Stimulated activated effector memory CD8-positive, alpha-beta T cell treated with anti-CD3 and anti-CD28 coated beads, Interleukin-12 subunit alpha, Interleukin-12 subunit beta, amount 100 ng/mL, for 72 hours (primary cell): Measurements from ENCODE around the gene PSEN1.
"Not testable (repeated sequence)": the region's sequence is repeated elsewhere in the genome, so short reads cannot be mapped to it uniquely, and the experiment has no call there.

Source experiments
- ATAC-seq: fragments of 150-1000 bp; cut with Tn5 transposase; 2 replicates; pipeline ENCODE4 v1.10.0; 2021
- DNase-seq, 2 donors: peaks; one replicate each; pipeline ENCODE4 v3.0.0; 2021 to 2022; ENCODE audit warnings: low spot score in 2 of 2
- H3K27ac Mint-ChIP-seq: one replicate; pipeline ENCODE4 v1.8.0; 2022; ENCODE audit warnings: mild to moderate bottlenecking, mixed read lengths
- H3K36me3 Mint-ChIP-seq: one replicate; pipeline ENCODE4 v1.8.0; 2022; ENCODE audit warnings: mild to moderate bottlenecking, mixed read lengths
- H3K4me1 Mint-ChIP-seq: one replicate; pipeline ENCODE4 v1.8.0; 2022; ENCODE audit warnings: mixed read lengths
- H3K4me3 Mint-ChIP-seq: one replicate; pipeline ENCODE4 v1.8.0; 2022; ENCODE audit warnings: mild to moderate bottlenecking, mixed read lengths
- H3K9me3 Mint-ChIP-seq: one replicate; pipeline ENCODE4 v1.8.0; 2022; ENCODE audit warnings: mixed read lengths

The PSEN1 gene

DNA sequence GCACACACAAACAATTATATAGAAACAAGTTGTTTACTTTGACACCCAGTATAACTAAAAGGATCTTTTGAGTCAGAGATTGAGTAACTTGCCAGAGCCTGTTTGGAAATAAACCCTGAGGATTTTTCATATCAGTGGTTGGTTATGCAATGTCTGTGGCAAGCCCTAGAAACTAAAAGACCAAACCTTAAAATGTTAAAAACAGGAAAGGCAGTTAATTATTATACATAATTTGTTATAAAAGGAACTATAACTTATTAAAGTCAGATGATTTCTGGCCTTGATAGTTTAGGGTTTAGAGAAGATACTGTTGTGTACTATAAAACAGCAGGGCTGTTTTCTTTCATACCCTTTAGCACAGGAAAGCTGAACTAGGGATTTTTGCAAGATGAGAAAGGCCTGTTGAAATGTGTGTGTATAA, 44.1 kb downstream of the PSEN1 start:
- peaks cover 66% of the 10 kb centered on the region for H3K36me3 Mint-ChIP-seq
- no peak for ATAC-seq
- H3K4me1 Mint-ChIP-seq = no peaks in the 10 kb centered on the region
- H3K4me3 Mint-ChIP-seq = no peak overlapping the region
- DNase-seq = no peak
- H3K9me3 Mint-ChIP-seq = no peaks in the 10 kb centered on the region
- H3K27ac Mint-ChIP-seq = no peak overlapping the region

DNA sequence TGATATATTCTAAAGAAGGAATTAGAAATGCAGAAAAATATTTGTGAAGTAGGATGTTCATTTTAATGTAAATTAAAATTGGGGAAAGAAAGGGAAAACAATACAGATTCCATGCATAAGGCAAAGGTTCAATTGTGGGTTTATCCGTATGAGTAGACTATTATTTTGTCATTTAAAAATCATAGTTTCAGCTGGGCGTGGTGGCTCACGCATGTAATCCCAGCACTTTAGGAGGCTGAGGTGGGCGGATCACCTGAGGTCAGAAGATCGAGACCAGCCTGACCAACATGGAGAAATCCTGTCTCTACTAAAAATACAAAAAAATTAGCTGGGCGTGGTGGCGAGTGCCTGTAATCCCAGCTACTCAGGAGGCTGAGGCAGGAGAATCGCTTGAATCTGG, 44.7 kb downstream of the PSEN1 start:
- ATAC-seq, H3K27ac Mint-ChIP-seq, H3K4me1 Mint-ChIP-seq, H3K4me3 Mint-ChIP-seq, H3K9me3 Mint-ChIP-seq, DNase-seq: not testable (repeated sequence)
- peaks cover 62% of the 10 kb centered on the region for H3K36me3 Mint-ChIP-seq

DNA sequence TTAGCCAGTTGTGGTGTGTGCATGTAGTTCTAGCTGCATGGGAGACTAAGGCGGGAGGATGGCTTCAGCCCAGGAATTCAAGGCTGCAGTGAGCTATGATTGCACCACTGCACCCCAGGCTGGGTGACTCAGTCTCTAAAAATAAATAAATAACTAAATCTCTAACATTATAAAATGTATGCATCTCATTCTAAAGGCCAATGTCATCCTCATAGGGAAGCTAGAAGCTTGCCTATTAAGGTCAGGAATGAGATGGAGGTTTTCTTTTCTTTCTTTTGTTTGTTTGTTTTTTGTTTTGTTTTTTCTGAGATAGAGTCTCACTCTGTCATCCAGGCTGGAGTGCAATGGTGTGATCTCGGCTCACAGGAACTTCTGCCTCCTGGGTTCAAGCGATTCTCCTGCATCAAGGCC, 52.2 kb downstream of the PSEN1 start:
- no peak for ATAC-seq
- H3K4me3 Mint-ChIP-seq = no peak overlapping the region
- no peak for DNase-seq
- H3K27ac Mint-ChIP-seq = no peak overlapping the region
- peaks cover 76% of the 10 kb centered on the region for H3K36me3 Mint-ChIP-seq
- H3K4me1 Mint-ChIP-seq = no peaks in the 10 kb centered on the region
- no peaks in the 10 kb centered on the region for H3K9me3 Mint-ChIP-seq

DNA sequence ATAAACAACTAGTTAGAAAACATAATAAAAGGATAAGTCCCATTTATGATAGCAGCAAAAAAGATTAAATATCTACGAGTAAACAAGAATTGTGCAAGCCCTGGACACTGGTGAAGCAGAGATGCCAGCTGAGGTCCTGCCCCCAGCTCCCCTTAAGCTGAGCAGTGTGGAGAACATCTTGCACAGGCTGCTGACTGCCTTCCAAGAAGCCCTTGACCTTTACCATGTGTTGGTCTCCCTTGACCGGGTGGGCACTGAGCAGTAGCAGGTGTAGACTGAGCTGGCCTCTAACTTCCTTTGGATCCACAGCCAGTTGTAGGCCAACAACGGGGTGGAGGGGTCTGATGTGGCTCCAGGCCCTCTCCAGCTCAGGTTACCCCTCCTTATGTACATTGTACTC, 53.3 kb downstream of the PSEN1 start:
- no peak for DNase-seq
- no peak for ATAC-seq
- peak overlapping the region; percentile 58 for H3K27ac Mint-ChIP-seq
- H3K9me3 Mint-ChIP-seq = no peaks in the 10 kb centered on the region
- peaks cover 88% of the 10 kb centered on the region for H3K36me3 Mint-ChIP-seq
- H3K4me1 Mint-ChIP-seq = no peaks in the 10 kb centered on the region
- H3K4me3 Mint-ChIP-seq = no peak overlapping the region

DNA sequence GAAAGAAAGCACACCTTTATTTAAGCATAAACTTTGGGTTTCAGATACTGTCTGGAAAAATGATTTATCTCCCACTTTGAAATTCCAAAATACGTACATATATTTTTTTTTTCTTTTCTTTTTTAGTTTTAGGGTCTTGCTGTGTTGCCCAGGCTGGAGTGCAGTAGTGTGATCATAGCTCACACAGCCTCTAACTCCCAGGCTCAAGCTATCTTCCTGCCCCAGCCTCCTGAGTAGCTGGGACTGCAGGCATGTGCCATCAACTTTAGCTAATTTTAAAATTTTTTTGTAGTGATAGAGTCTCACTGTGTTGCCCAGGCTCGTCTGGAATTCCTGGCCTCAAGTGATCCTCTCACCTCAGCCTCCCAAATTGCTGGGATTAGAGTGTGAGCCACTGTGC, 55.1 kb downstream of the PSEN1 start:
- Mint-ChIP-seq H3K9me3 (no peaks in the 10 kb centered on the region), H3K36me3 (peaks cover 100% of the 10 kb centered on the region)

DNA sequence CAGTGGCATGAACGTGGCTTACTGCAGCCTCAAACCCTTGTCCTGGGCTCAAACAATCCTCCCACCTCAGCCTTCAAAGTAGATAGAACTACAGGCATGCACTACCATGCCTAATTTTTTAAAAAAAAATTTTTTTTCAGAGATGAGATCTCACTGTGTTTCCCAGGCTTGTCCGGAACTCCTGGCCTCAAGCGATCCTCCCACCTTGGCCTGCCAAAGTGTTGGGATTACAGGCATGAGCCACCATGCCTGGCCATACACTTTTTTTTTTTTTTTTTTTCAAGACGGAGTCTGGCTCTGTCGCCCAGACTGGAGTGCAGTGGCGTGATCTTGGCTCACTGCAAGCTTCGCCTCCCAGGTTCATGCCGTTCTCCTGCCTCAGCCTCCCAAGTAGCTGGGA, 58.0 kb downstream of the PSEN1 start:
- H3K9me3 Mint-ChIP-seq, H3K4me1 Mint-ChIP-seq, ATAC-seq, DNase-seq, H3K4me3 Mint-ChIP-seq, H3K27ac Mint-ChIP-seq: not testable (repeated sequence)
- H3K36me3 Mint-ChIP-seq = peaks cover 97% of the 10 kb centered on the region

More for the DNA sequence above, 55.1 kb downstream of the PSEN1 start:
- Mint-ChIP-seq H3K4me1 (no peaks in the 10 kb centered on the region), H3K4me3 (no peak overlapping the region), H3K27ac (no peak overlapping the region)
- DNase-seq (no peak), ATAC-seq (no peak)

DNA sequence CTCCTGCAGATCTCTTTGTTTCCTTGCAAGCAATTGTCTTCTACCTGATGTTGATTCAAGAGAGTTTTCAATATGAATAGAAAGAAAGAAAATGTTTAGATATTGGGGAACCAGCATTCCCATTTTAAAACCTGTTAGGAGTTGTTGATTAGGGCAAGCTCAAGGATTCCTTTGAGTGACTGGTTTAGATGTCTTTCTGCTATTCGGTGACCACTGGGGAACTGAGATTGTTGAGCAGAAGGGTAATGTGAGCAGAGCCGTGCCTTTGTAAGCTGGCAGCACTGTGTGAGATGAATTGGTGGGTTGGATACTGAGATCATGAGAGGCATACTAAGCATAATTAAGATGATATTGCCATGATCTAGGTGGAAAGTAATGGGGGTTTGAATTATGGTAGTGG, 61.9 kb downstream of the PSEN1 start:
- peak overlapping the region; percentile 16 for H3K27ac Mint-ChIP-seq
- H3K4me1 Mint-ChIP-seq = peaks cover 6% of the 10 kb centered on the region
- H3K4me3 Mint-ChIP-seq = no peak overlapping the region
- DNase-seq = no peak
- peaks cover 95% of the 10 kb centered on the region for H3K36me3 Mint-ChIP-seq
- no peaks in the 10 kb centered on the region for H3K9me3 Mint-ChIP-seq
- ATAC-seq = no peak

DNA sequence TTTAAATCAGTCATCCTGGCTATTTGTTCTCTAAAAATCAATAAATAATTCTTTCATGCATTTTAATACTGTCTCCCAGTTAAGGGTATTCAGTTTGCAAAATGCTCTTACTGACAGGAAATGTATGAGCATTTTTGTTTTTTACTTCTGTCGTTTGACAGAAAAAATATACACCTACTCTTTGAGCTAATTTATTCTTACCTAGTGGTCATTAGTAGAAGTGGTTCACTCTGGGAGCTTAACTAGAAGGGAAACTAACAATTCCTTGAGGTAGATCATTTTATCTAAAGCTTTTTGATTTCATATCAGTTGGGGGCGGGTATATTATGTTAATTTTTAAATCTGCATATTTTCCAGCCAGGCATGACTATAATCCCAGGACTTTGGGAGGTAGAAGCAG, 67.2 kb downstream of the PSEN1 start:
- DNase-seq (no peak), ATAC-seq (no peak)
- Mint-ChIP-seq H3K27ac (no peak overlapping the region), H3K4me1 (peaks cover 6% of the 10 kb centered on the region), H3K4me3 (no peak overlapping the region), H3K9me3 (no peaks in the 10 kb centered on the region), H3K36me3 (peaks cover 91% of the 10 kb centered on the region)

DNA sequence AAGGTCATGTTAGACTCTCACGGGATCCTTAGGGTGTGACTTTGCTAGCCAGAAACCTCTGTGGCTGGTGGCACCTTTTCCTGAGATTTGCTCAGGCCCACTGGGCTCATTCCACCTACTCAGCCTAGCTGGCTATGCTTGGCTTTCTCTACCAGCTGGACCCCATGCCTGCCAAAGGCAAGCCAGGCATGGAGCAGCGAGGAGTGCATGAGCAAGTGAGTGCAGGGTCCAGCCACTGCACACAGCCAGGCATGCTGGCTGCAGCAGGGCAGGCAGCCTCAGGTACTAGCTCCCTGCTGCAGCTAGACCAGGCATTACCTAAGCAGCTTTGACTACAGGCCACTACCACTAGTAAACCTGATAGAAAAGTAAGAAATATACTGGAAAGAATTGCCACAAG, 71.3 kb downstream of the PSEN1 start:
- no peak overlapping the region for H3K27ac Mint-ChIP-seq
- peaks cover 86% of the 10 kb centered on the region for H3K36me3 Mint-ChIP-seq
- H3K4me1 Mint-ChIP-seq = no peaks in the 10 kb centered on the region

DNA sequence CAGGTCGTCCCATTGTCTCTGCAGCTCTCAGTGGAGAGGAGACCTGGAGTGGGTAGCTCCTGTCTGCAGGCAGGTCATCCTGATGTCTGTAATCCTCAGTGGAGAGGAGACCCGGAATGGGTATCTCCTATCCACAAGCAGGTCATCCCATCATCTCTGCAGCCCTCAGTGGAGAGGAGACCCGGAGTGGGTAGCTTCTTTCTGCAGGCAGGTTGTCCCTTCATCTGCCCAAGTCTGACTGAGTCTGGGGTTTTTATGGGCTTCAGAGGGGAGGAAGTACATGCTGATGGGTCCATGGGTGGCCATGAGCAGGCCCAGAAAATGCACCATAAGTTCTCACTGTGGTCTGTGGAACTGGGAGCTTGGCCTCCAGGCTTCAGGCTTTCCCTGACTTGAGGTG, 72.1 kb downstream of the PSEN1 start:
- no peak overlapping the region for H3K27ac Mint-ChIP-seq
- no peak overlapping the region for H3K4me3 Mint-ChIP-seq
- no peaks in the 10 kb centered on the region for H3K9me3 Mint-ChIP-seq
- ATAC-seq = no peak
- peaks cover 86% of the 10 kb centered on the region for H3K36me3 Mint-ChIP-seq
- no peaks in the 10 kb centered on the region for H3K4me1 Mint-ChIP-seq
- DNase-seq = no peak

More for the DNA sequence above, 71.3 kb downstream of the PSEN1 start:
- Mint-ChIP-seq H3K4me3 (no peak overlapping the region), H3K9me3 (no peaks in the 10 kb centered on the region)
- ATAC-seq (no peak), DNase-seq (no peak)

DNA sequence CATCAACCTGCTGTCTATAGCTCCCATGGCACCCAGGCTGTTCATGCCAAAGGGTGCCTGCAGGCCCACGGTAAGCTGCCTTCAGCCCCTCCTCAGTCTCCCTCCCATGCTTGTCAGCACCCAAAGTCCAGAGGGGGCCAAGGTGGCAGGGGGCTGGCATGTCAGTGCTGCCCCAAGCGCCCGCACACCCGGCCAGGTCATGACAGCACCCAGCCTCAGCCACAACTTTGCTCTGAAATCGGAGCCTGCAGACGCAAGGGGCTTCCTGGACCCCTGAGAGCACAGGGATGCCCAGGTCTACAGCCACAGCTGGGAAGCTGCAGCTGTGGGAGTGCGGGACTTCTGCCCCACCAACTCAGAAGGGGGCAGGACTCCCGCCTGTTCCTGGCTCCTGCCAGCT, 72.5 kb downstream of the PSEN1 start:
- ATAC-seq (no peak), DNase-seq (no peak)
- Mint-ChIP-seq H3K9me3 (no peaks in the 10 kb centered on the region), H3K27ac (no peak overlapping the region), H3K36me3 (peaks cover 86% of the 10 kb centered on the region), H3K4me1 (no peaks in the 10 kb centered on the region), H3K4me3 (no peak overlapping the region)

DNA sequence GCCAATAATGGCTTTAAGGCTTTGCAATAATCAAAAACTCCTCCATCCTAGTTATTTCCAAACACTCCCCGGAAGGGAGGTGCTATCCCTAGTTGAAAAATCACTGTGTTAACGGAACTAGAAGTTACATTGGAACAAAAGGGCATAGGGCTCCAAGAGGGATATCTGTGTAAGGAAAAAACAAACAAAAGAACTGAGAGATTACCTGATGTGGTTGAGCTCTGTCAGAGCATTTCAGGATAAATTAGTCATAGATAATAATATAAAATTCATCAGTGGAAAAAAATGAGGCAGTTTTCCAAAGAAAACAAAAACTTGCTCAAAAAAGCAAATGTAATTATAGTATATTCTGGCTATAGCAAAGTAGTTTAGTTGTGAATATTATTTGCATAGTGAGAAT, 73.6 kb downstream of the PSEN1 start:
- H3K9me3 Mint-ChIP-seq = no peaks in the 10 kb centered on the region
- DNase-seq (no peak), ATAC-seq (no peak)
- H3K4me1 Mint-ChIP-seq = no peaks in the 10 kb centered on the region
- H3K36me3 Mint-ChIP-seq = peaks cover 86% of the 10 kb centered on the region
- no peak overlapping the region for H3K4me3 Mint-ChIP-seq
- no peak overlapping the region for H3K27ac Mint-ChIP-seq

DNA sequence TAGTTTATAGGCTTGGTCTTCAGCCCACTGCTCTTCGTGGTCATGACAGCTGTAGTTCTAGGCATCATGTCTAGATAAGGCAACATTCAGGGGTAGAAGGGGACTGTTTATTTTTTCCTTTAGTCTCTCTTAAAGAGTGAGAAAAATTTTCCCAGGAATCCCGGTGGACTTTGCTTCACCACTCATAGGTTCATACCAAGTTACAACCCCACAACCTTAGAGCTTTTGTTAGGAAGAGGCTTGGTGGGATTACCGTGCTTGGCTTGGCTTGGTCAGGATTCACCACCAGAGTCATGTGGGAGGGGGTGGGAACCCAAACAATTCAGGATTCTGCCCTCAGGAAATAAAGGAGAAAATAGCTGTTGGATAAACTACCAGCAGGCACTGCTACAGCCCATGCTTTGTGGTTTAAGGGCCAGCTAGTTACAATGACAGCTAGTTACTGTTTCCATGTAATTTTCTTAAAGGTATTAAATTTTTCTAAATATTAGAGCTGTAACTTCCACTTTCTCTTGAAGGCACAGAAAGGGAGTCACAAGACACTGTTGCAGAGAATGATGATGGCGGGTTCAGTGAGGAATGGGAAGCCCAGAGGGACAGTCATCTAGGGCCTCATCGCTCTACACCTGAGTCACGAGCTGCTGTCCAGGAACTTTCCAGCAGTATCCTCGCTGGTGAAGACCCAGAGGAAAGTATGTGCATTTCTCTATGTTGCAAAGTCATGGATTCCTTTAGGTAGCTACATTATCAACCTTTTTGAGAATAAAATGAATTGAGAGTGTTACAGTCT, 75.1 kb downstream of the PSEN1 start:
- Mint-ChIP-seq H3K4me1 (no peaks in the 10 kb centered on the region), H3K36me3 (peaks cover 81% of the 10 kb centered on the region), H3K4me3 (no peak overlapping the region), H3K27ac (no peak overlapping the region), H3K9me3 (no peaks in the 10 kb centered on the region)
- no peak for ATAC-seq
- no peak for DNase-seq

DNA sequence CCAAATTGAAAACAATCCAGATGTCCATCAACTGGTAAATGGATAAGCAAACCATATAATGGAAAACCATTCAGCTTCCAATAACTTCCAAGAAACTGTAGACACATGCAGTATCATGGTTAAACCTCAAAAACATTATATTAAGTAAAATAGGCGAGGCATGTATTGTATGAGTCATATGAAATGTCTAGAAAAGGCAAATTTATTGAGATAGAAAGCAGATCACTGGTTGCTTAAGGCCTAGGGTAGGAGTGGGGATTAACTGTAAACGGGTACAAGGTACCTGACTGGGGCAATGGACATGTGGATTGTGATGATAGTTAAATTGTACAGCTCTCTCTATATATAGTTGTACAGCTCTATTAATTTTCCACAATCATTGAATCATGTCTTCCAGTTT, 79.7 kb downstream of the PSEN1 start:
- H3K4me1 Mint-ChIP-seq = no peaks in the 10 kb centered on the region
- no peak overlapping the region for H3K27ac Mint-ChIP-seq
- DNase-seq = no peak
- peaks cover 95% of the 10 kb centered on the region for H3K36me3 Mint-ChIP-seq
- H3K9me3 Mint-ChIP-seq = no peaks in the 10 kb centered on the region
- H3K4me3 Mint-ChIP-seq = no peak overlapping the region
- no peak for ATAC-seq

DNA sequence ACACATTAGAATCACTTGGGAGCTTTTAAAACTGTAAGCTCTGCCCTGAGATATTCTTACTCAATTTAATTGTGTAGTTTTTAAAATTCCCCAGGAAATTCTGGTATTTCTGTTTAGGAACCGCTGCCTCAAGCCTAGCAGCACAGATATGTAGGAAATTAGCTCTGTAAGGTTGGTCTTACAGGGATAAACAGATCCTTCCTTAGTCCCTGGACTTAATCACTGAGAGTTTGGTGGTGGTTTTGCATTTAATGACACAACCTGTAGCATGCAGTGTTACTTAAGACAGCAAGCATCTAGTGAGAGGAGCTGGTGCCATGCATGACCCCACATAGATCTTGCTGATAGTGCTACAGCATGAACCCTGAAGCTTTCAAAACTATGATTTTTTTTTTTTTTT, 81.1 kb downstream of the PSEN1 start:
- H3K27ac Mint-ChIP-seq = no peak overlapping the region
- no peaks in the 10 kb centered on the region for H3K9me3 Mint-ChIP-seq
- DNase-seq = no peak
- peaks cover 95% of the 10 kb centered on the region for H3K36me3 Mint-ChIP-seq
- peaks cover 11% of the 10 kb centered on the region for H3K4me1 Mint-ChIP-seq
- ATAC-seq = no peak
- H3K4me3 Mint-ChIP-seq = no peak overlapping the region

DNA sequence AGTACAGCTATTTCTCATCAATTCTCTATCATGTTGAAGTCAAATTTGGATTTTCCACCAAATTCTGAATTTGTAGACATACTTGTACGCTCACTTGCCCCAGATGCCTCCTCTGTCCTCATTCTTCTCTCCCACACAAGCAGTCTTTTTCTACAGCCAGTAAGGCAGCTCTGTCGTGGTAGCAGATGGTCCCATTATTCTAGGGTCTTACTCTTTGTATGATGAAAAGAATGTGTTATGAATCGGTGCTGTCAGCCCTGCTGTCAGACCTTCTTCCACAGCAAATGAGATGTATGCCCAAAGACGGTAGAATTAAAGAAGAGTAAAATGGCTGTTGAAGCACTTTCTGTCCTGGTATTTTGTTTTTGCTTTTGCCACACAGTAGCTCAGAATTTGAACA, 83.8 kb downstream of the PSEN1 start:
- peaks cover 75% of the 10 kb centered on the region for H3K36me3 Mint-ChIP-seq
- H3K9me3 Mint-ChIP-seq = no peaks in the 10 kb centered on the region
- no peak overlapping the region for H3K27ac Mint-ChIP-seq
- ATAC-seq (no peak), DNase-seq (no peak)
- no peak overlapping the region for H3K4me3 Mint-ChIP-seq
- peaks cover 21% of the 10 kb centered on the region for H3K4me1 Mint-ChIP-seq
